HCT116 (cell line): ENCODE data around the gene EHMT1. TPM values are rescaled to one million over a fixed set of nuclear protein-coding genes. Genes with fewer than 3 reads are reported as not detected.

Experiments
- ATAC-seq: fragments of 200-7000 bp; cut with Tn5 transposase; 2 replicates; pipeline ENCODE4 v1.9.1; 2020; ENCODE audit warnings: mild to moderate bottlenecking, moderate library complexity
- BruUV-seq: library from RNA; stranded (reverse); fragments of 400-500 nt; replicated peaks from 2 replicates; lab custom pipeline; 2021; lab: Mats Ljungman, UMichigan
- CTCF ChIA-PET: fragments of 300-600 bp; sonication (Branson Sonifier 250); formaldehyde crosslinking; loops from one replicate; lab custom pipeline; 2021; ENCODE audit warnings: antibody characterized with exemption; lab: Charles Lee
- POLR2A ChIA-PET: fragments of 300-600, 350-600 bp; sonication (Branson Sonifier 250); formaldehyde crosslinking; loops from one replicate; lab custom pipeline; 2021; ENCODE audit warnings: antibody characterized with exemption; lab: Charles Lee
- RAD21 ChIA-PET, 2 experiments: fragments of 300-600 bp; sonication (Branson Sonifier 250); formaldehyde crosslinking; loops; one replicate each; lab custom pipeline; 2023; ENCODE audit warnings: low total read pairs in 2 of 2; ENCODE audit not compliant: uncharacterized antibody in 2 of 2, unreplicated experiment in 2 of 2, low non-redundant PET in 1 of 2; lab: Charles Lee
- DNase-seq: peaks from one replicate; pipeline ENCODE4 v3.0.0-alpha.2; 2010; ENCODE audit warnings: low read depth, low spot score
- H2AFZ ChIP-seq: fragments of 200-600 bp; shearing (Covaris generic), sonication (generic); 2 replicates; pipeline ENCODE4 v1.6.1; 2017; ENCODE audit warnings: low read depth, mixed run types, mixed read lengths, antibody characterized with exemption, low read length; ENCODE audit not compliant: poor library complexity, severe bottlenecking
- H3K27ac ChIP-seq: 2 replicates; pipeline ENCODE4 v1.5.1; 2012; ENCODE audit warnings: low read depth, low read length
- H3K27me3 ChIP-seq: fragments of 200-600 bp; sonication (generic); 2 replicates; pipeline ENCODE4 v1.6.1; 2016; ENCODE audit warnings: mixed run types, low read length, mixed read lengths; ENCODE audit not compliant: insufficient read depth
- H3K36me3 ChIP-seq, 2 experiments: fragments of 200-500 bp in 1 of 2; fragments of 200-600 bp in 1 of 2; sonication (Bioruptor generic) in 1 of 2; sonication (generic) in 1 of 2; 2 replicates each; pipeline versions ENCODE4 v1.5.1 to v1.6.1; 2014 to 2016; ENCODE audit warnings: low read length in 2 of 2, inconsistent platforms in 1 of 2, mixed read lengths in 1 of 2, mixed run types in 1 of 2; ENCODE audit not compliant: insufficient read depth in 2 of 2, control insufficient read depth in 1 of 2
- H3K4me1 ChIP-seq, 2 experiments: fragments of 200-600 bp in 1 of 2; sonication (generic) in 1 of 2; 2 replicates each; pipeline versions ENCODE4 v1.5.1 to v1.6.1; 2012 to 2017; ENCODE audit warnings: low read length in 2 of 2, inconsistent platforms in 1 of 2, mild to moderate bottlenecking in 1 of 2, mixed read lengths in 1 of 2, mixed run types in 1 of 2, moderate library complexity in 1 of 2; ENCODE audit not compliant: insufficient read depth in 2 of 2, control insufficient read depth in 1 of 2
- H3K4me2 ChIP-seq: fragments of 200-600 bp; sonication (generic); 2 replicates; pipeline ENCODE4 v1.6.1; 2017; ENCODE audit warnings: mixed run types, low read length, mixed read lengths
- H3K4me3 ChIP-seq, 2 experiments: fragments of 200-600 bp in 1 of 2; sonication (generic) in 1 of 2; replicated peaks in 1 of 2; 2 replicates each; pipeline ENCODE4 v1.5.1; 2011 to 2016; ENCODE audit warnings: low read length in 2 of 2, control low read depth in 1 of 2, low read depth in 1 of 2, mild to moderate bottlenecking in 1 of 2, mixed read lengths in 1 of 2, mixed run types in 1 of 2
- H3K79me2 ChIP-seq: fragments of 200-600 bp; sonication (generic); 2 replicates; pipeline ENCODE4 v1.6.1; 2017; ENCODE audit warnings: mild to moderate bottlenecking, mixed run types, low read length, moderate library complexity, mixed read lengths; ENCODE audit not compliant: insufficient read depth
- H3K9ac ChIP-seq: fragments of 200-600 bp; sonication (generic); 2 replicates; pipeline ENCODE4 v1.6.1; 2016; ENCODE audit warnings: low read length, mixed read lengths
- H3K9me2 ChIP-seq: fragments of 200-600 bp; sonication (generic), shearing (Covaris generic); 2 replicates; pipeline ENCODE4 v1.6.1; 2017; ENCODE audit warnings: mixed run types, mild to moderate bottlenecking, moderate library complexity; ENCODE audit not compliant: insufficient read depth
- H3K9me3 ChIP-seq, 2 experiments: fragments of 200-500 bp in 1 of 2; fragments of 200-600 bp in 1 of 2; sonication (Bioruptor generic) in 1 of 2; sonication (generic) in 1 of 2; 2 replicates each; pipeline ENCODE4 v1.6.1; 2014 to 2017; ENCODE audit warnings: low read length in 2 of 2, mixed read lengths in 2 of 2, inconsistent platforms in 1 of 2, low read depth in 1 of 2, mild to moderate bottlenecking in 1 of 2, mixed run types in 1 of 2, moderate library complexity in 1 of 2; ENCODE audit not compliant: control insufficient read depth in 1 of 2, insufficient read depth in 1 of 2
- H4K20me1 ChIP-seq: fragments of 200-600 bp; sonication (generic), shearing (Covaris generic); 2 replicates; pipeline ENCODE4 v1.6.1; 2017; ENCODE audit warnings: mixed run types, mild to moderate bottlenecking, moderate library complexity; ENCODE audit not compliant: insufficient read depth
- CBX3 ChIP-seq: IDR thresholded peaks from 2 replicates; pipeline ENCODE4 v1.6.1; 2012; ENCODE audit warnings: low read depth
- CEBPB ChIP-seq: IDR thresholded peaks from 2 replicates; pipeline ENCODE4 v1.6.1; 2012; ENCODE audit warnings: low read depth
- CTCF ChIP-seq, 3 experiments: fragments of 200-600 bp in 1 of 3; sonication (generic) in 1 of 3; IDR thresholded peaks in 2 of 3; conservative IDR thresholded peaks in 1 of 3; 2 replicates each; pipeline ENCODE4 v1.5.1; 2012 to 2017; ENCODE audit warnings: low read depth in 2 of 3, low read length in 2 of 3, antibody characterized with exemption in 1 of 3, borderline replicate concordance in 1 of 3, control low read depth in 1 of 3, mild to moderate bottlenecking in 1 of 3, mixed read lengths in 1 of 3, mixed run types in 1 of 3, moderate library complexity in 1 of 3; ENCODE audit not compliant: insufficient read depth in 1 of 3
- EGR1 ChIP-seq: IDR thresholded peaks from 2 replicates; pipeline ENCODE4 v1.6.1; 2012; ENCODE audit warnings: low read depth
- ELF1 ChIP-seq: IDR thresholded peaks from 2 replicates; pipeline ENCODE4 v1.6.1; 2012; ENCODE audit warnings: low read depth, borderline replicate concordance
- EZH2 ChIP-seq: fragments of 200-600 bp; sonication (generic); IDR thresholded peaks from 2 replicates; pipeline ENCODE4 v1.6.1; 2017; ENCODE audit warnings: antibody characterized with exemption, mixed run types
- JUND ChIP-seq: IDR thresholded peaks from 2 replicates; pipeline ENCODE4 v1.6.1; 2012
- POLR2AphosphoS5 ChIP-seq: IDR thresholded peaks from 2 replicates; pipeline ENCODE4 v1.6.1; 2011; ENCODE audit warnings: mild to moderate bottlenecking, low read depth, low read length, moderate library complexity
- RAD21 ChIP-seq: IDR thresholded peaks from 2 replicates; pipeline ENCODE4 v1.6.1; 2012; ENCODE audit warnings: low read depth, mild to moderate bottlenecking
- REST ChIP-seq: IDR thresholded peaks from 2 replicates; pipeline ENCODE4 v1.6.1; 2012; ENCODE audit warnings: low read depth
- SIN3A ChIP-seq: IDR thresholded peaks from 2 replicates; pipeline ENCODE4 v1.6.1; 2012; ENCODE audit warnings: low read depth
- SRF ChIP-seq: IDR thresholded peaks from 2 replicates; pipeline ENCODE4 v1.6.1; 2012; ENCODE audit warnings: low read depth
- TCF7L2 ChIP-seq: IDR thresholded peaks from 2 replicates; pipeline ENCODE4 v1.7.0; 2011; ENCODE audit warnings: borderline replicate concordance, inconsistent platforms; ENCODE audit not compliant: insufficient read depth, insufficient read length; ENCODE audit errors: extremely low read depth
- YY1 ChIP-seq: IDR thresholded peaks from 2 replicates; pipeline ENCODE4 v1.6.1; 2011; ENCODE audit warnings: low read length, low read depth, moderate library complexity, mild to moderate bottlenecking; ENCODE audit not compliant: insufficient replicate concordance; ENCODE audit errors: extremely low read depth
- ZNF274 ChIP-seq: fragments of 200-500 bp; sonication (Bioruptor generic); IDR thresholded peaks from 2 replicates; pipeline ENCODE4 v1.6.1; 2014; ENCODE audit warnings: mild to moderate bottlenecking, low read depth, low read length, inconsistent platforms
- intact Hi-C: fragments of 100-400 bp; cut with micrococcal nuclease; formaldehyde crosslinking; loops from 2 replicates; pipeline ENCODE4 v1.10.0; 2022
- total RNA-seq: library from RNA; stranded (reverse); gene quantifications from one replicate; pipeline ENCODE4 v1.2.1, GENCODE V29; 2021; ENCODE audit not compliant: unreplicated experiment
- TF ChIP-seq, protein P1 (sequence below): IDR thresholded peaks from 2 replicates; pipeline ENCODE4 v1.6.1; 2012

Gene EHMT1
- total RNA-seq, 1 experiment from 2014 or later: 86.1 TPM

- ATAC-seq: no peak
- Histone ChIP-seq H3K79me2 (peaks cover 98% of the 10 kb centered on the region), H3K27ac (no peak overlapping the region), H4K20me1 (no peaks in the 10 kb centered on the region; the same call in 1 of the 2 replicates), H3K36me3 (no peaks in the 10 kb centered on the region), H3K9ac (no peak overlapping the region), H3K4me2 (no peak overlapping the region), H2AFZ (no peak overlapping the region), H3K27me3 (no peaks in the 10 kb centered on the region), H3K9me2 (no peaks in the 10 kb centered on the region), H3K4me1 (no peaks in the 10 kb centered on the region), H3K9me3 (no peaks in the 10 kb centered on the region), H3K4me3 (no peak overlapping the region)
- ChIA-PET POLR2A (no interaction called here), CTCF (no interaction called here), RAD21 (no interaction called here)
- intact Hi-C loops: loop anchor here (2.0 kb wide), 1 partner anchor 77 kb away; no protein-coding TSS in a partner anchor
- BruUV-seq: no TSS peak
- DNase-seq: no peak
- no peak for TF ChIP-seq POLR2AphosphoS5
- TF ChIP-seq, protein P1, sequence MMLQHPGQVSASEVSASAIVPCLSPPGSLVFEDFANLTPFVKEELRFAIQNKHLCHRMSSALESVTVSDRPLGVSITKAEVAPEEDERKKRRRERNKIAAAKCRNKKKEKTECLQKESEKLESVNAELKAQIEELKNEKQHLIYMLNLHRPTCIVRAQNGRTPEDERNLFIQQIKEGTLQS: no peak
- no peak for TF ChIP-seq CBX3
- TF ChIP-seq TCF7L2: no peak
- no peak for TF ChIP-seq EGR1
- no peak for TF ChIP-seq ELF1
- TF ChIP-seq RAD21: no peak
- no peak for TF ChIP-seq YY1
- no peak for TF ChIP-seq JUND
Measured at GRCh38 chr9:137630126-137630525, 11.3 kb downstream of the EHMT1 start.

DNA sequence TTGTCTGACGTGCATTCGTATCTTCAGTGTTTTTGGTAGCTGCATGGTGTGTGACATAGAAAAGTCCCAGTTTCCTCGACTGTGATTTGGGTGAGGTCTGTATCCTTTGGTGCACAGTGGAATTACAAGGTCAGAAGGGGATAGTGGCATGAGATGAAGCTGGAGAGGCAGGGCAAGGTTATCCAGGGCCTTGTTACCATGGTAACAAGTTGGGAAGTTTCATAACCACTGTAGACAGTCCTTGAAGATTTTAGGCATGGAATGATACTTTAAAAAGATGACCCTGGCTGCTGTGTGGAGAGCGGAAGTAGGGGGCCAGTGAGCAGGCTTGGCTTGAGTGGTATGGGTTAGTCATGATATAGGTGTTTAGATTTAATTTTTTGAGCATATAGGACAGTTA is 11.9 kb downstream of the EHMT1 start:
- DNase-seq (no peak), ATAC-seq (no peak)
- H2AFZ ChIP-seq: no peak overlapping the region
- H3K4me2 ChIP-seq: no peak overlapping the region
- intact Hi-C loops: loop anchor here (2.0 kb wide), 1 partner anchor 76 kb away; no protein-coding TSS in a partner anchor
- BruUV-seq: no TSS peak
- peaks cover 98% of the 10 kb centered on the region for H3K79me2 ChIP-seq
- H3K27ac ChIP-seq: no peak overlapping the region
- no peaks in the 10 kb centered on the region; the same call in 1 of the 2 replicates for H4K20me1 ChIP-seq
- no peak overlapping the region for H3K9ac ChIP-seq
- no peaks in the 10 kb centered on the region for H3K36me3 ChIP-seq
- H3K9me2 ChIP-seq: no peaks in the 10 kb centered on the region
- ChIA-PET RAD21 (no interaction called here), CTCF (no interaction called here), POLR2A (no interaction called here)
- H3K27me3 ChIP-seq: no peaks in the 10 kb centered on the region
- no peaks in the 10 kb centered on the region for H3K9me3 ChIP-seq
- H3K4me1 ChIP-seq: no peaks in the 10 kb centered on the region
- H3K4me3 ChIP-seq: no peak overlapping the region
- TF ChIP-seq CTCF (IDR thresholded peaks at IDR 0.05 in 2 of 3, conservative IDR thresholded peaks at IDR 0.05 in 1 of 3; ENCODE audit: borderline replicate concordance in 1 of 3, insufficient read depth in 1 of 3, low read depth in 2 of 3, low read length in 2 of 3) (no peak), TCF7L2 (no peak), REST (no peak), EGR1 (no peak), ZNF274 (no peak), EZH2 (no peak), CEBPB (no peak), ELF1 (no peak), SRF (no peak), SIN3A (no peak)
